ENCODE measurements around the gene C11orf16.
"Not testable (repeated sequence)": the region's sequence is repeated elsewhere in the genome, so short reads cannot be mapped to it uniquely, and the experiment has no call there.

Gene C11orf16

DNA sequence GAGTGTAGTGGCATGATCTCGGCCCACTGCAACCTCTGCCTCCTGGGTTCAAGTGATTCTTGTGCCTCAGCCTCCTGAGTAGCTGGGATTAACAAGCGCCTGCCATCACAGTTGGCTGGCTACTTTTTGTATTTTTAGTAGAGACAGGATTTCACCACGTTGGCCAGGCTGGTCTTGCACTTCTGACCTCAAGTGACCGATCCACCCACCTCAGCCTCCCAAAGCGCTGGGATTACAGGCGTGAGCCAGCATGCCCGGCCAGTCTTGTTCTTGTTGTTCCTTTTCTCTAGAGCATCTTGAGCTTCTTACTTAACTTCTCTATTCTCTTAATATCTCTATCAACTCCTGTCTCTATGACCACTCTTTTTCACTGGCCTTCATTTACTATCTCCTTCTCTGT lies 51.2 kb downstream of the C11orf16 start:
- not testable (repeated sequence) for DNase-seq

DNA sequence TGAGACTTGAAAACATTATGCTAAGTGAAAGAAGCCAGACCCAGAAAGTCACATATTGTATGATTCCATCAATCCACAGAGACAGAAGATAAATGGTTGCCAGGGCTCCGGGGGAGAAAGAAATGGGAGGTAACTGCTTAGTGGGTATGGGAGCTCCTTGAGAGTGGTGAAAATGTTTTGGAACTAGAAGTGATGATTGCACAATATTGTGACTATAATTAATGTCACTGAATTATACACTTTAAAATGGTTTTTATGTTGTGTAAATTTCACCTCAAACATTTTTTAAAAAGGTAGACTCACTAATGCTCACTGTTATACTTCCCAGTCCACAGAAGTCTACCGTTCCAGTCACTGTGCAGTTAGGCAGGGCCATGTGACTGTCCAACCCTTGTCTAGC lies 54.0 kb downstream of the C11orf16 start:
- DNase-seq: no peak

DNA sequence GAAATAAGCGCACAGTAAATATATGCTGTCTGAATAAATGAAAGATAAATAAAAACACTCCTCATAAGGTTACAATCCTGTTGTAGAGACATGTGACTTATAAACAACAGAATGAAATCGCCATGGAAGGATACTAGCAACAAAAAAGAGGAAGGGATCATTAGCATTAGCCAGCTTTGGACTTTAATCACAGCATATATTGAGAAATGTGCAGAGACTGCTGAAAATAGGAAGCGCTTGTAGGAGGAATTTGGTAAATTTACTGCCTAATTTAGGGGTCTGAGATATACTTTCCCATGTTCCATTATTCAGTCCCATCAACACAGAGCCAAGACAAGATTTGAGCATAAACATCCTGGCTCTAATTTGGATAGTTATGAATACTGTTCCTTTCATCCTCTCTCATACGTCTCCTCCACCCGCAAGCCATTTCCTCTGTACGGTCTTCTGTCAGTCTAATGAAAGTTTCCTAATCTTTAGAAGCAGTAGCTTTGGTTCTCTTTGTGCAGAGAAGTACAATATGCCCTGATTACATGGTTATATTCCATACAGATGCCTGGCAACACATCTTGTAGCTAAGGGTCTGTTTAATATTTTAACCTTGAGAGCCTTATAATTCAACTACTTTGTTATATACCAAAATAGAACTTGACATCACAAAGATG lies 58.9 kb downstream of the C11orf16 start:
- DNase-seq: peak; percentile 6

GRCh38 chr11:8871962-8872361 lies 60.8 kb downstream of the C11orf16 start:
- DNase-seq: no peak

DNA sequence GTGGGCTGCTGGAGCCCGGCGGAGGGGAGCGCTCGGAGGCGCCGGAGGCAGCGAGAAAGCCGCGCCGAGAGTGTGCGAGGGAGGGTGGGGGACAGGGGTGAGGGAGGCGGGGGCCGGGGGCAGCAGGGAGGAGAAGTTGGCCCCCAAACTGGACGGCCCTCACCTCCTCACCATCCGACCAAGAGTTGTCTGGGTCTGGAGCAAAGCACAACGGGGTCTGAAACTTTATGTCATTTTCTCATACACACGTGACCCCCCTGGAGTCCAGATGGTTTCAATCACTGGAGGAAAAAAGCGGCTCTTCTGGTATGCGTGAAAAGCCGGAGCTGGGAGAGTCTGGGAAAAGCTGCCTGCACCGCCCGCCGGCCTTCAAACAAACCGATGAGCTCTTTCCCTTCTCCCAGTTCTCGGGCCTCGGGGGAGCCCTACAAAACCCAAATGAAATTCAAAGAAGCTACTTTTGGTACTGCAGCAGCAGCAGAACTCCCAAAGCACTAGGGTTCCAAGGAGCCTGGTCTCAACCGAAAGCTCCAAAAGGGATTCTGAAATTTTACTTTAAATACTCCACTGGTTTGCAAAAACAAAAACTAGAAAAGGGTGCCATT lies 61.5 kb downstream of the C11orf16 start:
- DNase-seq: no peak

- peak; percentile 34 for DNase-seq
Observed at GRCh38 chr11:8870411-8871170, 62.2 kb downstream of the C11orf16 start.
